Activated CD8-positive, alpha-beta memory T cell treated with anti-CD3 and anti-CD28 coated beads for 48 hours (primary cell): Measurements from ENCODE around the gene KIFC1.

ENCODE experiments used
- DNase-seq, 3 experiments: peaks; one replicate each; pipeline ENCODE4 v3.0.0-alpha.2; 2020; ENCODE audit warnings: low read depth in 2 of 3, low spot score in 2 of 3

KIFC1 gene

DNA sequence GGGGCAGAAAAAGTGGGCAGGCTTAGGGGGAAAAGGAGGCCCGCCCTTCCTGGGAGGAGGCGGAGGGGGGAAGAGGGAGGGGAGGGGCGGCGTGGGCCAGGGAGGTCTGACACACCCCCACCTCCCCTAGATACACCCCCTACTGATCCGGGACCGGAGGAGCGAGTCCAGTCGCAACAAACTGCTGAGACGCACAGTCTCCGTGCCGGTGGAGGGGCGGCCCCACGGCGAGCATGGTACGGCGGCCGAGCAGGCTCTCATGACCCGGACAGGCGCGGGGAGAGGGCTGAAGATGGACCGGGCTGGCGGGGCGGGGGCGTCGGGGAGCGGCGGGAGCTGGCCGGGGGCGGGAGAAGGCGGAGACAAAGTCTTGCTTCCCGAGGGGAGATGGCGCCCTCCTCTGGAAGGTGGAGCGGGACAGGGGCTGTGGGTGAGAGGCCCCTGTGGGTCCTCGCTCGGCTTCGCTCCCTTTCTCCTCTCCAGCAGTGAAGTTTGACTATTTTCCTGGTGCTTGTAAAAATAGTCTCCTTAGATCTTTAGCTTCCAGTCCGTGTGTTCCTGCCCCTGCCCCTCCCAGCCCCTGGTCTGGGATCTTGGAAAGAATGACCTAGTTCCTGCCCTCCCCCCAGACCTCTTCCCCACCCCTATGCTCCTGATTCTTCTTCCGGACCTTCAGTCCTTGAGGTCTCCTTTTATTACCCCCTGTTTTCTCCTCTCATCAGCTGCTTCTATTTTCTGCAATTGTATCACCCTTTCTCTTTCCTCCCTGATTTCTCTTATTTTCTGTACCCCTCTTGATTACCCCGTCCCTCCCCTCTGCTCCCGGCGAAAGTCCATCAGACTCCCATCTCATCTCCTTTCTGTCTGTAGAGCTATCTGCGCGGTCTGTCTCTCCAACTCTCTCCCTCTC is 34.3 kb downstream of the KIFC1 start:
- DNase-seq = peak in 2 of 3 experiments; percentile 56 to 68

GRCh38 chr6:33426590-33427511 is 35.2 kb downstream of the KIFC1 start:
- no peak for DNase-seq

DNA sequence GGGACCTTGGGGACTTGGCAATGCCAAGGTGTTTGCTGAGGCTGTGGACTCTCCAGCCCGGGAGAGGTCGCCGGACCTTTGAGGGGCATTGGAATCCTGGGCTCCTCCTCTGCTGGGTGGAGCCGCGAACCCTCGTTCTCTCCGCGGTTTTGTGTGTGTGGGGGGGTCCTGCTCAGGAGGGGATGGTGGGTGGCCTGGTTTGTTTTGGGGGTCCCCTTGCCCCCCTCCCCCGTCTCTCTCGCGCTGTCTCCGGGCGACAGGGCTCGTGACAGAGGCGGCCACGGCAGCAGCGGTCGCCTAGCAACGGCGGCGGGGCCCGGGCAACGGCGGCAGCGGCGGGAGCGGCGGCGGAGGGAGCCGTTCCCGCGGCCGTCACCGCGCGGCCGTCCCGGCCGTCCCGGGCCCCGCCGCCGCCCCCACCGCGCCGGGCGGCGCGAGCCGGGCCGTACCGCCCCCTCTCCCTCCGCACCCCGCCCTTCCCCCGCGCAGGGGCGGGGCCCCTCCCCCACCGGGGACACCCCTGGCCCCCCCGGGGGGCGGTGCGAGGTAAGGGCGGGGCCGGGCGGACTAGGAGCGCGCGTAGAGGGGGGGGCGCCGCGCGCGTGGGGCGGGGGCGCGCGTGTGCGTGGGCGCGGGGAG is 36.1 kb downstream of the KIFC1 start:
- peak in 1 of 3 experiments; percentile 28 for DNase-seq

- no peak for DNase-seq
Observed at GRCh38 chr6:33428224-33428965, 36.8 kb downstream of the KIFC1 start.

DNA sequence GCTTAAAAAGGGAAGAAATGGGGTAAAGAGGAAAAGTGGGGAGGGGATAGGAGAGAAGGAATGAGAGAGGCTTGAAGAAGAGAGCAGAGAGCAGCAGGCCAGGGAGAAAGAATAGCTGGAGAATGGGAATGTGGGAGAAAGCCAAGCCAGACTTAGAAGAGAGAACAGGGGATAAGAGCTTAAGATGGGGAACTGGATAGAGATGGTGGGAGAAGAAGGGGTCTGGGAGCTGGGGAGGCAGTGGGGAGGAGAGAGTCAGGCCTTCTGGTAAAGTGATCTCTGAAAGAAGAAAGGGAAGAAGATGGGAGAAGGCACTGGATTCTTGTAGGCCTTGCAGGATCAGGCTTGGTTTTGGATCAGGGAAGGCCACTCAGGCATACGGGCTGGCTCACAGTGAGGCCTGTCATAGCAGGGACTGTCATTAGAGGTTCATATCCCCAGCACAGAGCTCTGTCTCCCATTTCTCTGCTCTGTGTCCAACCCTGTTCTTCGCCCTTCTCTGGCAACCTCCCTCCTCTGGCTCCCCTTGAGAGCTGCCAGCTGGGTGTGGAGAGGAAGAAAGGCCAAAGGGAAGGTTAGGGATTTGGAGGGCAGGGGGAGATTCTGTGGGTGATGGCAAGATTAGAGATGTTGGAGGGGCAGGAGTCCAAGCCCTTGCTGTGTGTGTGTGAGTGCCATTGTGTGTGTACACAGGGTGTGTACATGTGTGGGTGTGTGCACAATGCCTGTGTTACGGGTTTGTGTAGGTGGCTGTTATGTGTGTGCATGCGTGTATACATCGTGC is 37.5 kb downstream of the KIFC1 start:
- DNase-seq = no peak

DNA sequence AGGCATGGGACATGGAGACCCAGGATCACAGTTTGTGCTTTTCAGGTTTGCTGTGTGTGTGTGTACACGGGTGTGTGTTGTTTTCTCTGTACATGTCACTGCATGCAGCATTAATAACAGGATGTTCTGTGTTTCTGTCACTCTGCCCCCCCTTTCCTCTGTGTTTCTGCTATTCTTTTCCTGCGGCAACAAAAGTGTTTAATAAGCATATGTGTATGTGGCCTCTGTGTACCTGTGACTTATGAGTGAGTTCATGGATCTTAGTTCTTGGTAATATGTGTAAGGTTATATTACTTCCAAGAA is 38.1 kb downstream of the KIFC1 start:
- no peak for DNase-seq

DNA sequence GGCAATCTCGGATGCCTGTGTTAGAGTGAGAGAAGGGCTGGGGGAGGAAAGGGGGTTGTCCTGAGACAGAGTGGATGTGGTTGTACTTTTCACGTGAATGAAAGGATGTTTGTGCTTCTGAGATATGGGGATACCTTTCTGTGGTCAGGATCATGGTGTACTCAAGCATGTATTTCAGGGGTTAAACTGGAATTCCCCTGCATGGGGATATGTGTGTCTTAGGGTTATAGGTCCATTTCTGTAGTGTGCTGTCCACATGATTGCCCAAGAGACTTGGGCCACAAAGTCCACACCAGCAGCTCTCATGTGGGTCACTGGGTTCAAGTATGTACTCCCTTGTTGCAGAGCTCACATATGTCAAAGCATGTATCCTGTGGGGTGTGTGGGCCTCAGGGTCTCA is 38.7 kb downstream of the KIFC1 start:
- no peak for DNase-seq

DNA sequence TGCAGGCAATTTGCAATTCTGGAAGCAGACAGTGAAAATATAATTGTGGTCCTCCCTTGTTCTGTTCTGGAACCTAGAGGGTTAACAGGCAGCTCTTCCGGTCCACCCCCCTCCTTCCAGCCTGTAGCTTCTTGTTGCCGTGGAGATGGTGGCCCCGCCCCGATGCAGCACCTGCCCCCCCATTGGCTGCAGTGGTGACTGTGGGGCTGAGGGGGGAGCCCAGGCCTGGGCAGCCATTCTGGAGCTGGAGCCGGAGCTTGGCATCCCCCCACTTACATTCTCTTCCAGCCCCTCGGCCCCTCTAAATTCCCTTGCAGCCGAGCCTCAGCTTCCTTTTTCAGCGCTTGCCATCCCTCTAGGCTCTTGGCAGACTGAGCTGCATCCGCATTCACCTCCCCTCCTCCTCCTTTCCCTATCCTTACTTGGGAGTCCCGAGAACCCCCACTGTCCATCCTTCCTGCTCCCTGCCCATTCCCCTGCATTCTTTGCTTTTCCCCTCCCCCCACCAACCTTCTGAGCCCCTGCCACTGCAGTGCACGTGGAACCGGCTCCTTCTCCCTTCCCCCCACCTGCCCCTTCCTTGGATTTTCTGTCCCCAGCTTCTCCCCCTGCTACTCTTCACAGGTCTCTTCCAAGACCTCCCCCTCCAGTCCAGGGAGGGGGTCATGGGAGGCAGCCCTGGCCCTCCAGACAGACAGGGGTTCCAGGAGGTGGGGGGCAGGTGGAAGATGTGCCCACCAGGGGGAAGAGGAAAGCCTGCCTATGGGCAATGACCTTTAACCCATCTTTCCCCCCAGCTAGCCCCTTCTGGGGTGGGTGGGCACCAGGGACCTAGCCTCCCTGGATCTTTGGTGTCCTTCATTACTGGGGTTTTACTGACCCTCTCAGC is 39.6 kb downstream of the KIFC1 start:
- DNase-seq = peak in 2 of 3 experiments; percentile 42 to 69

DNA sequence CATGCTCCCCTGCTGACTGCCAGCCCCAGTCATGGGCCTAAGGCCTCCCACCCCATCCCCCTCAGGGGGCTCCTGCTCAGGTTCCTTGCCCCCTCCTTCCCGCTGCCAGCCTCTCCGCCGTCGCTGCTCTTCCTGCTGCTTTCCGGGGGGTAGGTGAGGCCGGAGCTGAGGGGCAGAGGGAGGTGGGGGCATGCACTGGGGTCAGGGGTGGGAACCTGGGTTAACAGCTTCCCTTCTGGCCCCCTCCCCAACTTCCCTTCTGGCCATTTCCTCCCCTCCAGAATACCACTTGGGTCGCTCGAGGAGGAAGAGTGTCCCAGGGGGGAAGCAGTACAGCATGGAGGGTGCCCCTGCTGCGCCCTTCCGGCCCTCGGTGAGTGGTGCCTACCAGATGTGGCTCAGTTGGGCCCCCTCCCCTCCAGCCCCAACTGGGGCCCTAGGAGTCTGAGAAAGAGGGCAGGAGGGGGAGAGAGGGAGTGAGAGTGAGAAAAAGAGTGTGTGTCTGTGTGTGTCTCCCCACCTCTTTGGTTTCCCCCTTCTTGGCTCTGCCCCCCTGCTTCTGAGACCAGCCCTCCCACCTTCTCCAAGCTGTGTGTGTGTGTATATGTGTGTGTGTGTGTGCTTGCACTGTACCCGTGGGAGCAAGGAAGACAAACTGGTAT is 40.4 kb downstream of the KIFC1 start:
- DNase-seq = no peak

DNA sequence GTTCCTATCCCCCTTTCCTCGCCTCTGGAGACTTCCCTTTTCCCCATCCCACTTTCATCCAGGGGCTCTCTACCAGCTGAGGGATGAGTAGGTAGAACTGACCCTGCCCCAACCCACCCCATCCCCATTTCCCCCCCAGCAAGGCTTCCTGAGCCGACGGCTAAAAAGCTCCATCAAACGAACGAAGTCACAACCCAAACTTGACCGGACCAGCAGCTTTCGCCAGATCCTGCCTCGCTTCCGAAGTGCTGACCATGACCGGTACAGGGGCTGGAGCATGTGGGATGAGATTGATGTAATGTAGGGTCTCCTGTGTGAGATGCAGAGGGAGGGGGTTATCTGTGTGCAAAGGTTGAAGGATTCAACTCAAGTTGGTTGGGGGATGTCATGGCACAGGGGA is 40.9 kb downstream of the KIFC1 start:
- DNase-seq = no peak

- DNase-seq = no peak
Observed at GRCh38 chr6:33433001-33433543, 41.4 kb downstream of the KIFC1 start.

- no peak for DNase-seq
Observed at GRCh38 chr6:33433544-33434191, 42.0 kb downstream of the KIFC1 start.

DNA sequence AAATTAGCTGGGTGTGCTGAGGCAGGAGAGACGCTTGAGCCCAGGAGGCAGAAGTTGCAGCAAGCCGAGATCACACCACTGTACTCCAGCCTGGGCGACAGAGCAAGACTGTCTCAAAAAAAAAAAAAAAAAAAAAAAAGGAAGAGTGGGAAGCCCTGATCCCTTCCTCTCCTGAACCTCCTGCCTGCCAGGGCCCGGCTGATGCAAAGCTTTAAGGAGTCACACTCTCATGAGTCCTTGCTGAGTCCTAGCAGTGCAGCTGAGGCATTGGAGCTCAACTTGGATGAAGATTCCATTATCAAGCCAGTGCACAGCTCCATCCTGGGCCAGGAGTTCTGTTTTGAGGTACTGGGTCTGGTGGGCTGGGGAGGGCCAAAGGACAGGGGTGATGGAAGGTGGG is 43.3 kb downstream of the KIFC1 start:
- DNase-seq = no peak

- no peak for DNase-seq
Observed at GRCh38 chr6:33437666-33438065, 46.0 kb downstream of the KIFC1 start.

DNA sequence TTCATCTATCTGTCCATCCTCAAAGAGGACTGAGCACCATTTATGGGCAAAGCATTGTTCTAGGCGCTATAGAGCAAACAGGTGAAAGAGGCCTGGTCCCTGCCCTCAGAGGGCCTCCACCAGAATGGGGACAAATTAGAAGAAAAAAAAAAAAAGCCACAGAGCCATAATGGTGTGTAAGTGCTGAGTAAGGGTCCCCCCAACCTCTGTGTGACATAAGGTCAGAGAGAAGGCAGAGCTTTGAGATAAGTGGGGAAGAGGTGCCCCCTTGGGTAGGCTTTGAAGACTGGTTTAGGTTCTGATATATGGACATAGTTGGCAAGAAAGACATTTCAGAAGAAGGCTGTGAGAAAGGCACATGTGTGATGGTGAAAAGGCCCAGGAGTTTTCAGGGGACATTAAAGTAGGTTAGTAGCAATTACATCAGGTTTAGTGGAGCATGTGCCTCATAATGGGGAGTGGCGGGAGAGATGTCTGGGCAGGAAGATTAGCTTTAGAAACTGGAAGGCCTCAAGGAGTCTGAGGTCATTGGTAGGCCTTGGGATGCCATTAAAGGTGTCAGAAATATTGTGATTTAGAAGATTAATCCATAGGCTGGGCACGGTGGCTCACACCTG is 47.5 kb downstream of the KIFC1 start:
- no peak for DNase-seq

DNA sequence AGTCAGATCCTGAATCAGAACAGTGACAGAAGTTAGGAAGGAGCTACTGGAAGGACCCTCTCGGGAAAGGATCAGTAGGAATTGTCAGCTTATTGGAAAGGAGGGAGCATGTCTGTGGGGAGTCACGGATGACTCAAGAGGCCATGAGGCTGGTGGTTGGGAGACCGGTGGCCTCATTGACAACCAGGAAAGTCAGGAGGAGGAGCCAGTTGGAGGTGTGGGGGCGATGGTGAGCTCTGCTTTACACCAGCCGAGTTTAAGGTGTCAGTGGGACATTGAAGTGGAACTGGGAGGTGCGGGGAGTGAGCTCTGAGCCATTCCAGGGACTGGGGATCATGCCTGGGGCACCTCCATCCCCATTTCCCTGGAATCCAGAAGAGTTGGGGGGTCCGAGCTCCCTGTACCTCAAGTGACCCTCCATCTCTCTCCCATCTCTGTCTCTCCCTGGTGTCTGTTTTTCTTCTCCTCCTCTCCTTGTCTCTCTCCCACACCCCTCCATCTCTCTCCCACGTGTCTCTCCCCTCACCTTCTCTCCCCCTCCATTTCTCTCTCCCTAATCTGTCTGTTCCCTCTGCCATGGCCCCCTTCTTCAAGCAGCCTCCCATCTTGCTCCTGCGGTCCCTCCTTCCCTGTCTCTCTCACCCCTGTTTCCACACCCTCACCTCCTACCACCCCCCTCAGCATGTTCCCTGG is 48.5 kb downstream of the KIFC1 start:
- DNase-seq = no peak
